Measurements from ENCODE around the gene CATSPERE.

GRCh38 chr1:244659694-244660093, 198.6 kb downstream of the CATSPERE start:
- TF ChIP-seq POLR2A (IDR thresholded peaks at IDR 0.05; ENCODE audit: low read length) (no peak), GATA1 (IDR thresholded peaks at IDR 0.05; ENCODE audit: low read depth, low read length) (no peak)

All from erythroblast (primary cell).